ENCODE measurements around the gene GPR37. TPM values are rescaled to one million over a fixed set of nuclear protein-coding genes. Genes with fewer than 3 reads are reported as not detected.

The GPR37 gene
- total RNA-seq, 6 experiments from 2014 or later, result 8.9 to 16.0 (median 14.3) TPM

DNA sequence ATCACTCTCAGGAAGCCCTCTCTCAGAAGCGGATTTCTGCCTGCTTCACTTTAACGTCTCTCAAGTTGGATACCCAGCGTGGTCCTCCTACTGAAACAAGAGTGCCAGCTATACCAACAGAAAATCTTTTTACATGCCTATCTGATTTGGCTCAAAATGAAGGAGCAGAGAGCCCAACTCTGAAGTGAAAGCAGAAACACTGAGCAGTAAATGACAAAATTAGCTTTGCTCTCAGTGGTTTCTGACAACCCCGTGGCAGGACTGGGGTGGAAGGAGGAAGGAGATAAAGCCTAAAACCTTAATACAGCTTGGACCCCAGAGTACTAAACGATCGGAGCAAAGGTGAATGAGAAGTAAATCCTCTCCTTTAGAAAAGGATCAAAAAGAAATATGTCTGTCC is 25.1 kb upstream of the GPR37 start:
- no peak for ATAC-seq
- no peak for DNase-seq
- Histone ChIP-seq H3K9me3 (no peaks in the 10 kb centered on the region), H3K27me3 (no peaks in the 10 kb centered on the region), H3K4me1 (no peaks in the 10 kb centered on the region), H3K27ac (no peak overlapping the region), H3K36me3 (no peaks in the 10 kb centered on the region), H3K4me3 (no peak overlapping the region)
- TF ChIP-seq POLR2A (IDR thresholded peaks at IDR 0.05) (no peak), CTCF (IDR thresholded peaks at IDR 0.05) (no peak)
- intact Hi-C loops (cut with DNase I), result no loop called here
- WGBS (ENCODE audit: insufficient coverage, low coverage, low lambda C conversion rate, missing lambda C conversion rate), result 41% methylated on average over 6 of the region's 6 CpGs

DNA sequence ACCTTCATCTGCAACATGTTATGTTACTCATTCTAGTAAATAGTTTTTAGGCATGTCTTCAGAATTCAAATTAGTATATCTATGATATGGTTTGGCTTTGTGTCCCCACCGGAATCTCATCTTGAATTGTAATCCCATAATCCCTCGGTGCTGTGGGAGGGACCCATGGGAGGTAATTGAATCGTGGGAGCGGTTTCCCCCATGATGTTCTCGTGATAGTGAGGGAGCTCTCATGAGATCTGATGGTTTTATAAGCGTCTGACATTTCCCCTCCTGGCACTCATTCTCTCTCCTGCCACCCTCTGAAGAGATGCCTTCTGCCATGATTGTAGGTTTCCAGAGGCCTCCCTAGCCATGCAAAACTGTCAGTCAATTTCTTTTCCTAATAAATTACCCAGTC is 20.4 kb upstream of the GPR37 start:
- Histone ChIP-seq H3K27ac (no peak overlapping the region), H3K27me3 (no peaks in the 10 kb centered on the region), H3K4me3 (no peak overlapping the region), H3K36me3 (no peaks in the 10 kb centered on the region), H3K9me3 (no peaks in the 10 kb centered on the region), H3K4me1 (no peaks in the 10 kb centered on the region)
- WGBS (ENCODE audit: insufficient coverage, low coverage, low lambda C conversion rate, missing lambda C conversion rate), result 63% methylated on average over 4 of the region's 6 CpGs
- TF ChIP-seq POLR2A (IDR thresholded peaks at IDR 0.05) (no peak), CTCF (IDR thresholded peaks at IDR 0.05) (no peak)
- intact Hi-C loops (cut with DNase I), result no loop called here
- DNase-seq (no peak), ATAC-seq (no peak)

DNA sequence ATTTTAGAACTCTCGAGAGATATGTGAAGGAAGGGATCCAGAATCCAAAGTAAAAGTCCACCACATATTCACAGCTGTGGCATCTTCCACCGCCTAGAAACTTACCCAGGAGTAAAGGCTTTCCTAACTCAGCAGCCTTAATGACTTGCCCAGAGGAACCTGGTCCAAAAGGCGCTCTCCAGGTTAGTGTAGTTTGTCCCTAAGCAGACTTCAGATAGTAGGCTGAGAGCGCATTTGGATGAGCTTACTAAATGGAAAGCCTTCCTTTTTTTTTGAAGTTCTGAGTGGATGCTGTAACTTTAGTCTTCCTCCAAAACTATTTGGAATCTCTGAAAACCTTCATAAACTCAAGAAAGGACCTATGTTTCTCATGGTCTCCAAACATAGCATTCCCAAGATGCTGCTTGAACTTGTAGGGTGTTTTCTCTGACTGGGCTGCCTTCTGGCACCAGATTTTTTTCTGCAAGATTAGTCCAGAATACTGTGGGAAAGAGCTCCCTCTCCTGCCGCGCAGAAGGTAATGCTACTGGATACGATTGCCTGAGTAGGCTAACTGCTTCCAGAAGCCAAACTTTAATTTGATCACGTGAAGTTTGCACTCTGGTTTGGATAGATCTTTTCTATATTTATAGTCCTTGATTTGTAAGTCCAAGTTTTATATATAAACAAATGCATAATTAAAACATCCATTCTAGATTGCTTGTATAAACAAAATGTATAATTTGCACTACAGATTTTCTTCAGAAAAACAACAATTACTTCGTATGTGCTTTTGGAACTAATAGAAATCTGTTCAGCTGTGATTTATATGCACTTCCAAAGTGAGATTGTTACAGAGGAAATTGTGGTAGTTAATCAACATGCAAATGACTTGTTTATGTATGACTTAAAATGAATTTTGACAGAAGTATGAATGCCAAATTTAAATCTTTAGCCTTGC is 19.6 kb upstream of the GPR37 start:
- TF ChIP-seq POLR2A (IDR thresholded peaks at IDR 0.05) (no peak), CTCF (IDR thresholded peaks at IDR 0.05) (peak; percentile 74 to 86 (median 82))
- peak; percentile 96 to 99 (median 98) for ATAC-seq

DNA sequence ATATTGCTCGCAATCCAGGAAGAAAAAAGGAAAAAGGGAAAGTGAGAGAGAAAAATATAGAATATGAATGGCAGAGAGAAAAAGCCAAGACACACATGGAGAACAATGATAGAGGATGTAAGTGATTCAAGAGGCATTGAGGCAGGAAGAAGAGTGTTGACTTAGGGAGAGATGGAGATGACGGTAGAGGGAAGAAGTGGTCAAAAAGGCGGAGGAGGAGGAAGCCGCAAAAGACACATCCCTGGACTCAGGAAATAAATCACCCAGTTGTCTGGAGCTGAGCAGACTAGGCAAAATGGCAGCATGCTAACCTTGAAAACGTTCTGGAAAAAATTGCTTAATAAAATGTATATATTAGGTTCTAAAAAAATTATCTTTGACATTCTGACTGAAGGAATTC is 17.7 kb upstream of the GPR37 start:
- no peak for TF ChIP-seq POLR2A (IDR thresholded peaks at IDR 0.05)
- TF ChIP-seq CTCF (IDR thresholded peaks at IDR 0.05), result no peak
- ATAC-seq (no peak), DNase-seq (no peak)
- H3K36me3 ChIP-seq, result no peaks in the 10 kb centered on the region
- H3K27ac ChIP-seq, result no peak overlapping the region
- WGBS (ENCODE audit: insufficient coverage, low coverage, low lambda C conversion rate, missing lambda C conversion rate), result 67% methylated on average over 5 of the region's 5 CpGs
- no peak overlapping the region for H3K4me3 ChIP-seq
- intact Hi-C loops (cut with DNase I), result no loop called here
- no peaks in the 10 kb centered on the region for H3K4me1 ChIP-seq
- H3K9me3 ChIP-seq, result no peaks in the 10 kb centered on the region
- H3K27me3 ChIP-seq, result no peaks in the 10 kb centered on the region

More for the DNA sequence above, 19.6 kb upstream of the GPR37 start:
- no peaks in the 10 kb centered on the region for H3K9me3 ChIP-seq
- H3K4me3 ChIP-seq, result no peak overlapping the region
- H3K27ac ChIP-seq, result no peak overlapping the region
- H3K4me1 ChIP-seq, result no peaks in the 10 kb centered on the region
- H3K27me3 ChIP-seq, result no peaks in the 10 kb centered on the region
- H3K36me3 ChIP-seq, result no peaks in the 10 kb centered on the region
- whole genome bisulfite sequencing (ENCODE audit: insufficient coverage, low coverage, low lambda C conversion rate, missing lambda C conversion rate), result 23% methylated on average over 7 of the region's 9 CpGs
- peak in 2 of 3 donors; percentile 43 to 62 for DNase-seq
- intact Hi-C loops (cut with DNase I), result no loop called here

Measured in right lobe of liver (tissue), 6 donors.